ENCODE measurements around the gene FAM9A.
"Not testable (repeated sequence)": the region's sequence is repeated elsewhere in the genome, so short reads cannot be mapped to it uniquely, and the experiment has no call there.

FAM9A gene

GRCh38 chrX:8822002-8822401, 20.8 kb upstream of the FAM9A start:
- Mint-ChIP-seq H3K4me3 (no peak overlapping the region), H3K36me3 (ENCODE audit: low read depth) (no peaks in the 10 kb centered on the region), H3K9me3 (no peaks in the 10 kb centered on the region), H3K27ac (no peak overlapping the region), H3K27me3 (ENCODE audit: low read depth) (peaks cover 6% of the 10 kb centered on the region), H3K4me1 (ENCODE audit: low read depth) (no peaks in the 10 kb centered on the region)

GRCh38 chrX:8820910-8821527, 19.8 kb upstream of the FAM9A start:
- no peaks in the 10 kb centered on the region for H3K4me1 Mint-ChIP-seq (ENCODE audit: low read depth)

GRCh38 chrX:8815460-8816065, 14.4 kb upstream of the FAM9A start:
- Mint-ChIP-seq H3K36me3 (ENCODE audit: low read depth) (no peaks in the 10 kb centered on the region), H3K4me3 (no peak overlapping the region), H3K27ac (no peak overlapping the region), H3K27me3 (ENCODE audit: low read depth) (no peaks in the 10 kb centered on the region), H3K9me3 (no peaks in the 10 kb centered on the region), H3K4me1 (ENCODE audit: low read depth) (no peaks in the 10 kb centered on the region)

More at GRCh38 chrX:8820910-8821527, 19.8 kb upstream of the FAM9A start:
- no peak overlapping the region for H3K4me3 Mint-ChIP-seq
- no peaks in the 10 kb centered on the region for H3K9me3 Mint-ChIP-seq
- H3K36me3 Mint-ChIP-seq (ENCODE audit: low read depth): no peaks in the 10 kb centered on the region
- H3K27ac Mint-ChIP-seq: no peak overlapping the region
- peaks cover 6% of the 10 kb centered on the region for H3K27me3 Mint-ChIP-seq (ENCODE audit: low read depth)

- Mint-ChIP-seq H3K4me1 (ENCODE audit: low read depth) (no peaks in the 10 kb centered on the region), H3K27me3 (ENCODE audit: low read depth) (no peaks in the 10 kb centered on the region), H3K36me3 (ENCODE audit: low read depth) (no peaks in the 10 kb centered on the region), H3K4me3 (no peak overlapping the region), H3K9me3 (no peaks in the 10 kb centered on the region), H3K27ac (no peak overlapping the region)
Observed at GRCh38 chrX:8813036-8813435, 11.9 kb upstream of the FAM9A start.

GRCh38 chrX:8811611-8812010, 10.4 kb upstream of the FAM9A start:
- H3K4me3 Mint-ChIP-seq: no peak overlapping the region
- H3K9me3 Mint-ChIP-seq: no peaks in the 10 kb centered on the region
- no peaks in the 10 kb centered on the region for H3K4me1 Mint-ChIP-seq (ENCODE audit: low read depth)
- H3K27ac Mint-ChIP-seq: no peak overlapping the region
- no peaks in the 10 kb centered on the region for H3K36me3 Mint-ChIP-seq (ENCODE audit: low read depth)
- no peaks in the 10 kb centered on the region for H3K27me3 Mint-ChIP-seq (ENCODE audit: low read depth)

- Mint-ChIP-seq H3K27me3 (ENCODE audit: low read depth) (no peaks in the 10 kb centered on the region), H3K36me3 (ENCODE audit: low read depth) (no peaks in the 10 kb centered on the region), H3K9me3 (no peaks in the 10 kb centered on the region), H3K4me1 (ENCODE audit: low read depth) (no peaks in the 10 kb centered on the region), H3K4me3 (no peak overlapping the region), H3K27ac (no peak overlapping the region)
Observed at GRCh38 chrX:8808661-8809060, 7.5 kb upstream of the FAM9A start.

- no peaks in the 10 kb centered on the region for H3K4me1 Mint-ChIP-seq (ENCODE audit: low read depth)
- H3K27ac Mint-ChIP-seq: no peak overlapping the region
- H3K4me3 Mint-ChIP-seq: no peak overlapping the region
- H3K36me3 Mint-ChIP-seq (ENCODE audit: low read depth): no peaks in the 10 kb centered on the region
- H3K9me3 Mint-ChIP-seq: no peaks in the 10 kb centered on the region
- no peaks in the 10 kb centered on the region for H3K27me3 Mint-ChIP-seq (ENCODE audit: low read depth)
Observed at GRCh38 chrX:8805974-8806373, 4.8 kb upstream of the FAM9A start.

- H3K4me1 Mint-ChIP-seq (ENCODE audit: low read depth): no peaks in the 10 kb centered on the region
- no peaks in the 10 kb centered on the region for H3K27me3 Mint-ChIP-seq (ENCODE audit: low read depth)
- no peaks in the 10 kb centered on the region for H3K36me3 Mint-ChIP-seq (ENCODE audit: low read depth)
- H3K9me3 Mint-ChIP-seq: no peaks in the 10 kb centered on the region
- no peak overlapping the region for H3K4me3 Mint-ChIP-seq
- no peak overlapping the region for H3K27ac Mint-ChIP-seq
Observed at GRCh38 chrX:8805046-8805445, 3.9 kb upstream of the FAM9A start.

- Mint-ChIP-seq H3K36me3 (ENCODE audit: low read depth) (no peaks in the 10 kb centered on the region), H3K27ac (no peak overlapping the region), H3K4me1 (ENCODE audit: low read depth) (no peaks in the 10 kb centered on the region), H3K4me3 (no peak overlapping the region), H3K27me3 (ENCODE audit: low read depth) (no peaks in the 10 kb centered on the region), H3K9me3 (no peaks in the 10 kb centered on the region)
Observed at GRCh38 chrX:8803326-8803725, 2.1 kb upstream of the FAM9A start.

- H3K27ac Mint-ChIP-seq; H3K9me3 Mint-ChIP-seq; H3K4me3 Mint-ChIP-seq; H3K27me3 Mint-ChIP-seq (ENCODE audit: low read depth); H3K4me1 Mint-ChIP-seq (ENCODE audit: low read depth); H3K36me3 Mint-ChIP-seq (ENCODE audit: low read depth): not testable (repeated sequence)
Observed at GRCh38 chrX:8800351-8800750, 832 bp downstream of the FAM9A start.

- H3K36me3 Mint-ChIP-seq (ENCODE audit: low read depth); H3K27ac Mint-ChIP-seq; H3K9me3 Mint-ChIP-seq; H3K4me1 Mint-ChIP-seq (ENCODE audit: low read depth); H3K4me3 Mint-ChIP-seq; H3K27me3 Mint-ChIP-seq (ENCODE audit: low read depth): not testable (repeated sequence)
Observed at GRCh38 chrX:8799281-8799680, 1.9 kb downstream of the FAM9A start.

GRCh38 chrX:8798702-8799101, 2.5 kb downstream of the FAM9A start:
- not testable (repeated sequence) for H3K4me1 Mint-ChIP-seq (ENCODE audit: low read depth); H3K9me3 Mint-ChIP-seq; H3K4me3 Mint-ChIP-seq; H3K36me3 Mint-ChIP-seq (ENCODE audit: low read depth); H3K27ac Mint-ChIP-seq; H3K27me3 Mint-ChIP-seq (ENCODE audit: low read depth)

- not testable (repeated sequence) for H3K4me3 Mint-ChIP-seq; H3K9me3 Mint-ChIP-seq; H3K4me1 Mint-ChIP-seq (ENCODE audit: low read depth); H3K27me3 Mint-ChIP-seq (ENCODE audit: low read depth); H3K36me3 Mint-ChIP-seq (ENCODE audit: low read depth); H3K27ac Mint-ChIP-seq
Observed at GRCh38 chrX:8787119-8787518, 14.1 kb downstream of the FAM9A start.

GRCh38 chrX:8784162-8784561, 17.0 kb downstream of the FAM9A start:
- no peak overlapping the region for H3K4me3 Mint-ChIP-seq
- H3K27me3 Mint-ChIP-seq (ENCODE audit: low read depth): no peaks in the 10 kb centered on the region
- H3K36me3 Mint-ChIP-seq (ENCODE audit: low read depth): no peaks in the 10 kb centered on the region

GRCh38 chrX:8783714-8784098, 17.5 kb downstream of the FAM9A start:
- Mint-ChIP-seq H3K27me3 (ENCODE audit: low read depth) (no peaks in the 10 kb centered on the region), H3K36me3 (ENCODE audit: low read depth) (no peaks in the 10 kb centered on the region), H3K4me3 (no peak overlapping the region), H3K4me1 (ENCODE audit: low read depth) (no peaks in the 10 kb centered on the region), H3K9me3 (no peaks in the 10 kb centered on the region), H3K27ac (no peak overlapping the region)

More at GRCh38 chrX:8784162-8784561, 17.0 kb downstream of the FAM9A start:
- Mint-ChIP-seq H3K27ac (no peak overlapping the region), H3K9me3 (no peaks in the 10 kb centered on the region), H3K4me1 (ENCODE audit: low read depth) (no peaks in the 10 kb centered on the region)
